MM.1S (cell line): ENCODE data around the gene BEGAIN.

ENCODE experiments used
- EZH2 ChIP-seq: fragments of 300-600 bp; sonication (generic); optimal IDR thresholded peaks from 2 replicates; pipeline ENCODE3; 2017; ENCODE audit warnings: low read depth, mild to moderate bottlenecking, antibody characterized with exemption, low read length, mixed read lengths
- EZH2phosphoT487 ChIP-seq: fragments of 300-600 bp; sonication (generic); IDR thresholded peaks from 2 replicates; pipeline ENCODE4 v1.6.1; 2018; ENCODE audit warnings: antibody characterized with exemption, low read length
- TF ChIP-seq, protein P1 (sequence below): fragments of 300-600 bp; sonication (generic); IDR thresholded peaks from 2 replicates; pipeline ENCODE4 v1.5.1; 2016; ENCODE audit warnings: antibody characterized with exemption, low read length, mixed read lengths

DNA sequence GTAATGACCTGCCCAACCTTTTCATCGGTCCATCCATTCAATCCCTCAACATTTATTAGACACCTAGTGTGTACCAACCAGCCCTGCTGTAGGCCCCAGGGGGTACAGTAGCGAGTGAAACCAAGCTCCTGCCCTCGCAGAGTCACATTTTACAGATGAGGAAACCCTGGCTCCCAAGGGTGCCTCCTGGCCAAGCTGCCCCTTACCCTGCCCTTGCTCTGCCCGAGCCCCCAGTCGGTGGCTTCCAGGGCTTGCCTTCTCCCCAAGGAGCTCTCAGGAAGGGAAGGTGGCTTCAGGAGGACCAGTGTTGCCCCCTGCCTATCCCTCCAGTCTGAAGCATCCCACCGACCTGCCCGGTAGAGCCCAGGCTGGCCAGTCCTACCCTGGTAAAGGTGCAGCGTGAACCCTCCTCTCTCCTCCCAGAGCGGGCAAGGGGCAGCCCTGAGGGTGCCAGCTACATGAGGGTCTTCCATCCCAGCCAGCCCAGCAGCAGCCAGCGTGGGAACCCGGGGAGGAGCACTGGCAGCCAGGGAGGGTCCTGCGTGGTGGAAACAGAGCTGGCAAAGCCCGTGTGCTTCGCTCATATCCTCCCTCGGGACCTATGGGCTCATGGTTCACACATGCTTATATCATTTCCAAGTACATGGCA is 670 bp upstream of the BEGAIN start:
- TF ChIP-seq EZH2phosphoT487 (no peak), EZH2 (no peak)
- TF ChIP-seq, protein P1, sequence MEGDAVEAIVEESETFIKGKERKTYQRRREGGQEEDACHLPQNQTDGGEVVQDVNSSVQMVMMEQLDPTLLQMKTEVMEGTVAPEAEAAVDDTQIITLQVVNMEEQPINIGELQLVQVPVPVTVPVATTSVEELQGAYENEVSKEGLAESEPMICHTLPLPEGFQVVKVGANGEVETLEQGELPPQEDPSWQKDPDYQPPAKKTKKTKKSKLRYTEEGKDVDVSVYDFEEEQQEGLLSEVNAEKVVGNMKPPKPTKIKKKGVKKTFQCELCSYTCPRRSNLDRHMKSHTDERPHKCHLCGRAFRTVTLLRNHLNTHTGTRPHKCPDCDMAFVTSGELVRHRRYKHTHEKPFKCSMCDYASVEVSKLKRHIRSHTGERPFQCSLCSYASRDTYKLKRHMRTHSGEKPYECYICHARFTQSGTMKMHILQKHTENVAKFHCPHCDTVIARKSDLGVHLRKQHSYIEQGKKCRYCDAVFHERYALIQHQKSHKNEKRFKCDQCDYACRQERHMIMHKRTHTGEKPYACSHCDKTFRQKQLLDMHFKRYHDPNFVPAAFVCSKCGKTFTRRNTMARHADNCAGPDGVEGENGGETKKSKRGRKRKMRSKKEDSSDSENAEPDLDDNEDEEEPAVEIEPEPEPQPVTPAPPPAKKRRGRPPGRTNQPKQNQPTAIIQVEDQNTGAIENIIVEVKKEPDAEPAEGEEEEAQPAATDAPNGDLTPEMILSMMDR = no peak
